ENCODE measurements around the gene ALDH8A1. TPM values are rescaled to one million over a fixed set of nuclear protein-coding genes. Genes with fewer than 3 reads are reported as not detected.

ALDH8A1 gene
- total and polyA plus RNA-seq, 11 donors: 0.08 to 0.63 (median 0.23) TPM; not detected in 2

- ATAC-seq (no peak), DNase-seq (no peak)
- no peaks in the 10 kb centered on the region for H3K4me1 ChIP-seq
- no peaks in the 10 kb centered on the region for H3K27me3 ChIP-seq
- 92 to 100% (median 94%) methylated on average over 1 of the region's 1 CpG for WGBS, 4 donors
- H3K9me3 ChIP-seq: no peaks in the 10 kb centered on the region
- peaks cover 0 to 80% (median 58%) of the 10 kb centered on the region in 9 donors for H3K36me3 ChIP-seq
- intact Hi-C loops (cut with DNase I): no loop called here
- no peak overlapping the region for H3K27ac ChIP-seq
- H3K4me3 ChIP-seq: no peak overlapping the region
- TF ChIP-seq CTCF (IDR thresholded peaks at IDR 0.05) (no peak), POLR2A (IDR thresholded peaks at IDR 0.05) (no peak)
Measured at GRCh38 chr6:134995536-134995935, 45.6 kb upstream of the ALDH8A1 start.

- DNase-seq: no peak
- no peak for ATAC-seq
- Histone ChIP-seq H3K4me3 (no peak overlapping the region), H3K9me3 (no peaks in the 10 kb centered on the region), H3K4me1 (no peaks in the 10 kb centered on the region), H3K27ac (no peak overlapping the region), H3K36me3 (peaks cover 0 to 83% (median 60%) of the 10 kb centered on the region in 9 donors), H3K27me3 (no peaks in the 10 kb centered on the region)
- intact Hi-C loops (cut with DNase I): no loop called here
- no peak for TF ChIP-seq CTCF (IDR thresholded peaks at IDR 0.05)
- TF ChIP-seq POLR2A (IDR thresholded peaks at IDR 0.05): no peak
Measured at GRCh38 chr6:134994431-134994830, 44.5 kb upstream of the ALDH8A1 start.

- H3K9me3 ChIP-seq: no peaks in the 10 kb centered on the region
- no peak overlapping the region for H3K27ac ChIP-seq
- TF ChIP-seq POLR2A (IDR thresholded peaks at IDR 0.05) (no peak), CTCF (IDR thresholded peaks at IDR 0.05) (no peak)
- H3K36me3 ChIP-seq: peaks cover 0 to 95% (median 57%) of the 10 kb centered on the region in 9 donors
- no peak for ATAC-seq
- H3K4me1 ChIP-seq: no peaks in the 10 kb centered on the region
- 95 to 98% (median 95%) methylated on average over 6 of the region's 6 CpGs for WGBS, 4 donors
- no peaks in the 10 kb centered on the region for H3K27me3 ChIP-seq
- intact Hi-C loops (cut with DNase I): no loop called here
- H3K4me3 ChIP-seq: no peak overlapping the region
- DNase-seq: no peak
Measured at GRCh38 chr6:134992155-134992554, 42.3 kb upstream of the ALDH8A1 start.

- Histone ChIP-seq H3K9me3 (no peaks in the 10 kb centered on the region), H3K4me3 (no peak overlapping the region), H3K27me3 (no peaks in the 10 kb centered on the region), H3K27ac (no peak overlapping the region), H3K36me3 (peaks cover 0 to 95% (median 57%) of the 10 kb centered on the region in 9 donors), H3K4me1 (no peaks in the 10 kb centered on the region)
- TF ChIP-seq CTCF (IDR thresholded peaks at IDR 0.05) (no peak), POLR2A (IDR thresholded peaks at IDR 0.05) (no peak)
- DNase-seq: no peak
- ATAC-seq: no peak
- intact Hi-C loops (cut with DNase I): no loop called here
- WGBS, 4 donors: 88 to 94% (median 92%) methylated on average over 3 of the region's 3 CpGs
Measured at GRCh38 chr6:134990262-134990661, 40.4 kb upstream of the ALDH8A1 start.
